HepG2 (cell line): Measurements from ENCODE around the gene SEMA3C. TPM values are rescaled to one million over a fixed set of nuclear protein-coding genes. Genes with fewer than 3 reads are reported as not detected.

Experiments used
- ATAC-seq: fragments of 200-7000 bp; cut with Tn5 transposase; 3 replicates; pipeline ENCODE4 v1.9.1; 2020; ENCODE audit warnings: mild to moderate bottlenecking, moderate library complexity
- BruUV-seq: library from RNA; stranded (reverse); fragments of 400-500 nt; replicated peaks from 2 replicates; lab custom pipeline; 2021; lab: Mats Ljungman, UMichigan
- CTCF ChIA-PET: fragments of 300-600 bp; formaldehyde crosslinking; extraction: SDS; loops from one replicate; lab custom pipeline; 2021; ENCODE audit warnings: low total read pairs, inconsistent platforms, low intra/inter-chr PET ratio; lab: Yijun Ruan, JAX
- POLR2A ChIA-PET: fragments of 350-600 bp; sonication (Branson Sonifier 250); formaldehyde crosslinking; loops from one replicate; lab custom pipeline; 2020; ENCODE audit warnings: antibody characterized with exemption, inconsistent platforms; lab: Yijun Ruan, JAX
- DNase-seq: peaks from one replicate; pipeline ENCODE4 v3.0.0-alpha.2; 2015; ENCODE audit warnings: low spot score
- FAIRE-seq: peaks from 3 replicates; lab custom pipeline; 2011; peaks lifted over from hg19 to GRCh38; lab: Jason Lieb, UNC
- H2AFZ ChIP-seq: one replicate; pipeline ENCODE4 v1.6.1; 2011; ENCODE audit warnings: low read length, inconsistent platforms
- H3K27ac ChIP-seq: fragments of 300-600 bp; 3 replicates; pipeline ENCODE4 v1.8.0; 2011; ENCODE audit warnings: mixed run types, mild to moderate bottlenecking, mixed read lengths, low read length, inconsistent platforms; ENCODE audit not compliant: insufficient read depth; ENCODE audit errors: extremely low read length
- H3K27me3 ChIP-seq, 2 experiments: fragments of 200-600 bp in 1 of 2; 2 replicates in 1 of 2; 3 replicates in 1 of 2; pipeline versions ENCODE4 v1.6.0 to v1.8.0; 2011; ENCODE audit warnings: low read length in 2 of 2, mild to moderate bottlenecking in 2 of 2, moderate library complexity in 2 of 2, inconsistent platforms in 1 of 2; ENCODE audit not compliant: insufficient read depth in 2 of 2, control insufficient read depth in 1 of 2
- H3K36me3 ChIP-seq, 2 experiments: fragments of 200-600 bp in 1 of 2; replicated peaks in 1 of 2; 2 replicates in 1 of 2; 3 replicates in 1 of 2; pipeline versions ENCODE4 v1.5.1 to v1.8.0; 2011; ENCODE audit warnings: low read length in 2 of 2, inconsistent platforms in 1 of 2; ENCODE audit not compliant: insufficient read depth in 2 of 2, control insufficient read depth in 1 of 2
- H3K4me1 ChIP-seq: 2 replicates; pipeline ENCODE4 v1.5.1; 2012; ENCODE audit warnings: low read length, inconsistent platforms; ENCODE audit not compliant: insufficient read depth
- H3K4me2 ChIP-seq: 2 replicates; pipeline ENCODE4 v1.6.0; 2011; ENCODE audit warnings: low read depth, low read length, inconsistent platforms
- H3K4me3 ChIP-seq, 3 experiments: fragments of 200-600 bp in 1 of 3; sonication (generic), shearing (Covaris generic) in 1 of 3; replicated peaks in 1 of 3; 2 replicates each; pipeline ENCODE4 v1.5.1; 2011 to 2016; ENCODE audit warnings: low read length in 3 of 3, inconsistent platforms in 2 of 3, low read depth in 2 of 3, mild to moderate bottlenecking in 2 of 3, control low read depth in 1 of 3, mixed read lengths in 1 of 3; ENCODE audit not compliant: insufficient read depth in 1 of 3
- H3K79me2 ChIP-seq: one replicate; pipeline ENCODE4 v1.6.1; 2011; ENCODE audit warnings: low read length, inconsistent platforms; ENCODE audit not compliant: insufficient read depth
- H3K9ac ChIP-seq: 2 replicates; pipeline ENCODE4 v1.6.0; 2011; ENCODE audit warnings: mild to moderate bottlenecking, low read depth, low read length, inconsistent platforms; ENCODE audit not compliant: insufficient read depth
- H3K9me3 ChIP-seq: 2 replicates; pipeline ENCODE4 v1.5.1; 2012; ENCODE audit warnings: mild to moderate bottlenecking, low read length
- H4K20me1 ChIP-seq: 2 replicates; pipeline ENCODE4 v1.6.0; 2011; ENCODE audit warnings: inconsistent platforms, mild to moderate bottlenecking, low read length, moderate library complexity; ENCODE audit not compliant: insufficient read depth
- CEBPZ ChIP-seq: IDR thresholded peaks from 2 replicates; pipeline ENCODE4 v1.6.1; 2012; ENCODE audit warnings: low read length, improper control_type of control experiment
- CREM ChIP-seq, 2 experiments: sonication (generic) in 1 of 2; formaldehyde crosslinking in 1 of 2; IDR thresholded peaks; 2 replicates each; pipeline versions ENCODE4 v1.4.0 to v1.6.1; 2016 to 2020; ENCODE audit warnings: antibody characterized with exemption in 1 of 2, mild to moderate bottlenecking in 1 of 2, missing genetic modification reagents in 1 of 2
- FIP1L1 ChIP-seq: fragments of 200-400 bp; formaldehyde crosslinking; IDR thresholded peaks from 2 replicates; pipeline ENCODE4 v1.6.1; 2018; ENCODE audit warnings: low read depth, mild to moderate bottlenecking, low read length, moderate library complexity, borderline replicate concordance; ENCODE audit not compliant: insufficient read depth
- HMG20B ChIP-seq: conservative IDR thresholded peaks from 2 replicates; pipeline ENCODE4 v1.6.1; 2016; ENCODE audit warnings: missing genetic modification reagents, missing compliant biosample characterization
- POGK ChIP-seq: sonication (generic); formaldehyde crosslinking; conservative IDR thresholded peaks from 2 replicates; pipeline ENCODE4 v1.8.0; 2022; ENCODE audit warnings: mild to moderate bottlenecking, moderate library complexity, missing genetic modification reagents
- TAF1 ChIP-seq: sonication (generic); formaldehyde crosslinking; IDR thresholded peaks from 2 replicates; pipeline ENCODE4 v1.4.0; 2020; ENCODE audit warnings: missing genetic modification reagents
- TARDBP ChIP-seq: sonication (generic); formaldehyde crosslinking; IDR thresholded peaks from 2 replicates; pipeline ENCODE4 v1.8.0; 2022; ENCODE audit warnings: mild to moderate bottlenecking, missing genetic modification reagents
- YEATS4 ChIP-seq: sonication (generic); formaldehyde crosslinking; IDR thresholded peaks from 2 replicates; pipeline ENCODE4 v1.4.0; 2020; ENCODE audit warnings: missing genetic modification reagents, borderline replicate concordance
- ZBTB2 ChIP-seq: sonication (generic); formaldehyde crosslinking; IDR thresholded peaks from 2 replicates; pipeline ENCODE4 v1.8.0; 2022; ENCODE audit warnings: low read depth, missing genetic modification reagents
- ZFP91 ChIP-seq: sonication (generic); formaldehyde crosslinking; IDR thresholded peaks from 2 replicates; pipeline ENCODE4 v1.9.0; 2022; ENCODE audit warnings: missing genetic modification reagents, mild to moderate bottlenecking, borderline replicate concordance
- ZNF33A ChIP-seq: sonication (generic); formaldehyde crosslinking; IDR thresholded peaks from 2 replicates; pipeline ENCODE4 v1.5.1; 2020; ENCODE audit warnings: missing genetic modification reagents, mild to moderate bottlenecking, moderate library complexity, borderline replicate concordance
- ZNF546 ChIP-seq: sonication (generic); formaldehyde crosslinking; conservative IDR thresholded peaks from 2 replicates; pipeline ENCODE4 v1.8.1; 2023; ENCODE audit warnings: mild to moderate bottlenecking, missing genetic modification reagents
- ZNF556 ChIP-seq: sonication (generic); formaldehyde crosslinking; IDR thresholded peaks from 2 replicates; pipeline ENCODE4 v1.4.0; 2020; ENCODE audit warnings: mild to moderate bottlenecking, missing genetic modification reagents, borderline replicate concordance
- WGBS: methylation state at CpG from one replicate; pipeline ENCODE4 v1.1.6; 2017; ENCODE audit warnings: low lambda C conversion rate; 5-methylcytosine and 5-hydroxymethylcytosine counted together
- in situ Hi-C: cut with HindIII; loops from 2 replicates; pipeline ENCODE4 v1.10.0; 2017; ENCODE audit warnings: low pct_unique_long_range_greater_than_20kb; ENCODE audit not compliant: extremely low pct_ligation_motif_present
- intact Hi-C: fragments of 100-400 bp; cut with micrococcal nuclease; formaldehyde crosslinking; loops from one replicate; pipeline ENCODE4 v1.10.0; 2022; ENCODE audit not compliant: unreplicated experiment
- polyA plus RNA-seq, 8 experiments: library from polyadenylated mRNA; depleted of rRNA in 3 of 8; stranded (reverse) in 7 of 8; unstranded in 1 of 8; fragments of >200 nt; fragmentation: Illumina TruSeq in 4 of 8; extraction: Trizol in 4 of 8; gene quantifications; 2 replicates each; pipeline versions ENCODE4 v1.2.1 to v1.2.3, GENCODE V29; 2011 to 2016; ENCODE audit warnings: low read depth in 4 of 8, missing spikeins in 1 of 8, mixed read lengths in 1 of 8; ENCODE audit not compliant: insufficient read depth in 1 of 8
- total RNA-seq, 5 experiments: library from RNA; depleted of rRNA; stranded (reverse); fragments of >200 nt; fragmentation: Illumina TruSeq; extraction: Trizol; gene quantifications; 2 replicates each; pipeline ENCODE4 v1.2.3, GENCODE V29; 2016; ENCODE audit warnings: low read depth in 1 of 5

The SEMA3C gene
- total and polyA plus RNA-seq, 2 of the 13 experiments (the other 11 are each of a cell fraction or from before 2014, with no cell fraction given): 0.05 to 0.13 TPM

GRCh38 chr7:80794631-80795573, 123.9 kb downstream of the SEMA3C start:
- ChIA-PET POLR2A (no interaction called here), CTCF (no interaction called here)
- H3K79me2 ChIP-seq: no peaks in the 10 kb centered on the region

More at GRCh38 chr7:80794631-80795573, 123.9 kb downstream of the SEMA3C start:
- intact Hi-C loops (no loop called here), in situ Hi-C loops (no loop called here)
- Histone ChIP-seq H2AFZ (no peak overlapping the region), H3K27ac (no peak overlapping the region), H3K4me3 (no peak overlapping the region), H3K27me3 (no peaks in the 10 kb centered on the region), H4K20me1 (no peaks in the 10 kb centered on the region), H3K4me2 (no peak overlapping the region), H3K9me3 (no peaks in the 10 kb centered on the region)
- TF ChIP-seq ZFP91 (CRISPR knock-in tag) (no peak), POGK (CRISPR knock-in tag) (no peak), ZNF546 (no peak), ZBTB2 (CRISPR knock-in tag) (no peak), HMG20B (CRISPR knock-in tag) (no peak), ZNF556 (CRISPR knock-in tag) (no peak), CREM (IDR thresholded peaks at IDR 0.05) (no peak), CREM (CRISPR knock-in tag; IDR thresholded peaks at IDR 0.05) (no peak), ZNF33A (CRISPR knock-in tag) (no peak), CEBPZ (no peak), TAF1 (no peak), TARDBP (CRISPR knock-in tag) (no peak), FIP1L1 (no peak), YEATS4 (CRISPR knock-in tag) (no peak)
- TF ChIP-seq, all 625 proteins: peak for 0
- no peaks in the 10 kb centered on the region for H3K4me1 ChIP-seq
- 17% methylated on average over 10 of the region's 10 CpGs for WGBS
- no peaks in the 10 kb centered on the region for H3K36me3 ChIP-seq
- no peak for DNase-seq
- no TSS peak for BruUV-seq
- no peak for FAIRE-seq
- H3K9ac ChIP-seq: no peak overlapping the region
- ATAC-seq: no peak
